MM.1S (cell line): ENCODE data around the gene ITM2C.
A peak's percentile ranks its signal among the peaks of the same experiment; 100 is the strongest.

ENCODE experiments used
- DNase-seq: peaks from one replicate; pipeline ENCODE4 v3.0.0-alpha.2; 2015
- H2AFZ ChIP-seq: fragments of 300-600 bp; sonication (generic); 2 replicates; pipeline ENCODE4 v1.6.0; 2016; ENCODE audit warnings: antibody characterized with exemption, low read length
- H3F3A ChIP-seq: fragments of 300-600 bp; sonication (generic); 2 replicates; pipeline ENCODE4 v1.6.1; 2016; ENCODE audit warnings: mild to moderate bottlenecking, antibody characterized with exemption, low read length, moderate library complexity, mixed read lengths; ENCODE audit not compliant: insufficient read depth
- H3K27ac ChIP-seq: fragments of 300-600 bp; sonication (generic); 2 replicates; pipeline ENCODE4 v1.5.1; 2016; ENCODE audit warnings: mild to moderate bottlenecking, low read length
- H3K27me3 ChIP-seq: fragments of 300-600 bp; sonication (generic); replicated peaks from 2 replicates; pipeline ENCODE4 v1.6.0; 2016; ENCODE audit warnings: low read length; ENCODE audit not compliant: insufficient read depth
- H3K36me3 ChIP-seq: fragments of 300-600 bp; sonication (generic); replicated peaks from 2 replicates; pipeline ENCODE4 v1.6.1; 2016; ENCODE audit warnings: mild to moderate bottlenecking, low read length, mixed read lengths; ENCODE audit not compliant: insufficient read depth
- H3K4me1 ChIP-seq: fragments of 300-600 bp; sonication (generic); 2 replicates; pipeline ENCODE4 v1.6.1; 2016; ENCODE audit warnings: low read length, mixed read lengths
- H3K4me2 ChIP-seq: fragments of 300-600 bp; sonication (generic); 2 replicates; pipeline ENCODE4 v1.6.0; 2016; ENCODE audit warnings: low read depth, low read length
- H3K4me3 ChIP-seq: fragments of 300-600 bp; sonication (generic); 2 replicates; pipeline ENCODE4 v1.5.1; 2016; ENCODE audit warnings: low read length, mixed read lengths
- H3K79me2 ChIP-seq: fragments of 300-600 bp; sonication (generic); 2 replicates; pipeline ENCODE4 v1.6.1; 2016; ENCODE audit warnings: mixed run types, low read length, mixed read lengths
- H3K9ac ChIP-seq: fragments of 300-600 bp; sonication (generic); 2 replicates; pipeline ENCODE4 v1.6.1; 2016; ENCODE audit warnings: low read length, mixed read lengths
- H3K9me2 ChIP-seq: fragments of 300-600 bp; sonication (generic); replicated peaks from 2 replicates; pipeline ENCODE4 v1.6.1; 2016; ENCODE audit warnings: mild to moderate bottlenecking, low read length, mixed read lengths; ENCODE audit not compliant: insufficient read depth
- H3K9me3 ChIP-seq: fragments of 300-600 bp; sonication (generic); replicated peaks from 2 replicates; pipeline ENCODE4 v1.6.1; 2016; ENCODE audit warnings: mild to moderate bottlenecking, low read length, mixed read lengths; ENCODE audit not compliant: insufficient read depth
- H4K20me1 ChIP-seq: fragments of 300-600 bp; sonication (generic); 2 replicates; pipeline ENCODE4 v1.6.1; 2016; ENCODE audit warnings: mild to moderate bottlenecking, low read length, moderate library complexity, mixed read lengths; ENCODE audit not compliant: insufficient read depth
- EZH2 ChIP-seq: fragments of 300-600 bp; sonication (generic); optimal IDR thresholded peaks from 2 replicates; pipeline ENCODE3; 2017; ENCODE audit warnings: low read depth, mild to moderate bottlenecking, antibody characterized with exemption, low read length, mixed read lengths
- EZH2phosphoT487 ChIP-seq: fragments of 300-600 bp; sonication (generic); IDR thresholded peaks from 2 replicates; pipeline ENCODE4 v1.6.1; 2018; ENCODE audit warnings: antibody characterized with exemption, low read length
- TF ChIP-seq, protein P1 (sequence below): fragments of 300-600 bp; sonication (generic); IDR thresholded peaks from 2 replicates; pipeline ENCODE4 v1.5.1; 2016; ENCODE audit warnings: antibody characterized with exemption, low read length, mixed read lengths

The ITM2C gene

DNA sequence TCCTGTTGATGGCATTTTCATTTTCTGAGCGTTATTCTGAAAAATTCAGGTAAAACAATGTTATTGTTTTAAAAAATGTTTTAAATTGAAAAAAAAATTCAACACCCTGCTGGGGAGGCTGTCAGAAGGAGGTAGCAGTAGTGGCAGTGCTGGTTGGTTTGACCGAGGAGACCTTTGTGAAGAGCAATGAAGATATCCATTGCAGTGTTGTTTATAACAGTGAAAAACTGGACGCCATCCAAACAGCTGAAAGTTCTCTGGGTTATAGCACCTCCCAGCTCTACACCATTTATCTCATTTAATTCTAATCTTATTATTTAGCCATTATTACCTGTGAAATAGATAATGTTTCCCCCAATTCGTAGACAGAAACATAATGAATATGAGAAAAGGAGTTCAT is 12.6 kb upstream of the ITM2C start:
- Histone ChIP-seq H3K36me3 (no peaks in the 10 kb centered on the region), H4K20me1 (no peaks in the 10 kb centered on the region), H3F3A (no peaks in the 10 kb centered on the region), H3K9ac (no peak overlapping the region), H3K79me2 (no peaks in the 10 kb centered on the region), H2AFZ (no peak overlapping the region), H3K27ac (no peak overlapping the region), H3K4me2 (no peak overlapping the region), H3K4me3 (no peak overlapping the region), H3K27me3 (no peaks in the 10 kb centered on the region), H3K9me3 (no peaks in the 10 kb centered on the region), H3K4me1 (0 out of 2 replicates have a peak, but pooled peaks cover 5% of the 10 kb centered on the region), H3K9me2 (no peaks in the 10 kb centered on the region)
- TF ChIP-seq EZH2: no peak
- TF ChIP-seq, protein P1, sequence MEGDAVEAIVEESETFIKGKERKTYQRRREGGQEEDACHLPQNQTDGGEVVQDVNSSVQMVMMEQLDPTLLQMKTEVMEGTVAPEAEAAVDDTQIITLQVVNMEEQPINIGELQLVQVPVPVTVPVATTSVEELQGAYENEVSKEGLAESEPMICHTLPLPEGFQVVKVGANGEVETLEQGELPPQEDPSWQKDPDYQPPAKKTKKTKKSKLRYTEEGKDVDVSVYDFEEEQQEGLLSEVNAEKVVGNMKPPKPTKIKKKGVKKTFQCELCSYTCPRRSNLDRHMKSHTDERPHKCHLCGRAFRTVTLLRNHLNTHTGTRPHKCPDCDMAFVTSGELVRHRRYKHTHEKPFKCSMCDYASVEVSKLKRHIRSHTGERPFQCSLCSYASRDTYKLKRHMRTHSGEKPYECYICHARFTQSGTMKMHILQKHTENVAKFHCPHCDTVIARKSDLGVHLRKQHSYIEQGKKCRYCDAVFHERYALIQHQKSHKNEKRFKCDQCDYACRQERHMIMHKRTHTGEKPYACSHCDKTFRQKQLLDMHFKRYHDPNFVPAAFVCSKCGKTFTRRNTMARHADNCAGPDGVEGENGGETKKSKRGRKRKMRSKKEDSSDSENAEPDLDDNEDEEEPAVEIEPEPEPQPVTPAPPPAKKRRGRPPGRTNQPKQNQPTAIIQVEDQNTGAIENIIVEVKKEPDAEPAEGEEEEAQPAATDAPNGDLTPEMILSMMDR: no peak
- no peak for TF ChIP-seq EZH2phosphoT487
- DNase-seq: no peak

DNA sequence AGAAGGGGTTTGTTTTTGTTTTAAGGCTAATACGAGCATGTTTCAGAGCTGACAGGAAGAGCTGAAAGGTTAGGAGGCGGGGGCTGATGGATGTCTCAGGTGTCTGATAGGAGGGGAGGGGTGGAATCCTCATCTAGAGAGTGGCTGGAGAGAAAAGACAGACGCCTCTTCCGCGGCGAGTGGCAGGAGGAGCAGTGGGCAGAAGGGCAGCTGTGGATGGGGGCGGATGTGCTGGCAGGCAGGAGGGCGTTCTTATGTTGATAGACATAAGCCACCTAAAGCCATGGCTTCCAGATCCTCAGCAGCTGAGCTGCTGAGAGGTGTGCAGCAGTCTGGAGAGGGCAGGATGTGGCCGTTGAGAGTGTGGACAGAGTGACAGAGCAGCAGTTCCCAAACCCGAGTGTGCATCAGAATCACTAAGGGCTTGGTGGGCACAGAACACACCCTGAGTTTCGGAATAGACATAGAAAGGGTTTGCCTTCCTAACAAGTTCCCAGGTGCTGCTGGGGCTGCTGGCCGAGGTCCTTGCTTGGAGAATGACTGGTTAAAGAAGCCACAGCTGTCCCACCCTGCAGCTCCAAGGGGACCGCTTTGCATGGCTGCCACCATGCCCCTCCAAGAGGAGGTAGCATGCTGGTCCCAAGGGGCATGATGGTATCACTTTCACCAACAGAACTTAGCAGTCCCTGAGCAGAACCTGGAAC is 3.0 kb upstream of the ITM2C start:
- peak; percentile 80 for DNase-seq
- Histone ChIP-seq H2AFZ (peak overlapping the region; percentile 83), H3K36me3 (no peaks in the 10 kb centered on the region), H3K27me3 (no peaks in the 10 kb centered on the region), H3K4me2 (peak overlapping the region; percentile 83), H3K9me2 (no peaks in the 10 kb centered on the region), H3K4me3 (peak overlapping the region; percentile 27; the same call in 1 of the 2 replicates), H3F3A (peaks cover 14% of the 10 kb centered on the region), H3K79me2 (peaks cover 24% of the 10 kb centered on the region), H3K27ac (peak overlapping the region; percentile 23; the same call in 1 of the 2 replicates), H4K20me1 (no peaks in the 10 kb centered on the region), H3K4me1 (peaks cover 13% of the 10 kb centered on the region), H3K9me3 (no peaks in the 10 kb centered on the region), H3K9ac (peak overlapping the region; percentile 24; the same call in 1 of the 2 replicates)
- TF ChIP-seq EZH2phosphoT487 (no peak), EZH2 (no peak)
- TF ChIP-seq, protein P1: no peak

DNA sequence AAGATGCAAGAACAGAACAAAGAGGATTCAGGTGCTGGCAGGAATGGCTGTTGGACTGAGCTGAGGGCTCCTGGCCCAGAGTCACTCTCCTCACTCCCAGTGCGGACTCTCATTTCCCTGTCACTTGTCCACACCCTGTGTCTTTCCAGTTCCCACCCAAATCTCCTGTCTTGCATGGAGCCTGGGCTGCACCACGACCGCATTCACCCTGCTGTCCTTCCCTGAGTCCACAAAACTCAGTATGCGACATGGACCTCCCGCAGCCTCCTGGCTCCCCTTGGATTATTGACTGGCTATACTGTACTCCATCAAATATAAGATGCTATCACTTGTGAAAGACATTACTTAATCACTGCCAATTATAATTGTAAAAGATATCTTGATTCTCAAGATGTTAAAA is 2.5 kb upstream of the ITM2C start:
- Histone ChIP-seq H3K9ac (no peak overlapping the region), H3K4me1 (peaks cover 16% of the 10 kb centered on the region), H3F3A (peaks cover 19% of the 10 kb centered on the region), H3K27ac (no peak overlapping the region; the same call in 1 of the 2 replicates), H3K36me3 (no peaks in the 10 kb centered on the region), H3K4me2 (no peak overlapping the region), H3K9me3 (no peaks in the 10 kb centered on the region), H3K79me2 (peaks cover 30% of the 10 kb centered on the region), H3K4me3 (no peak overlapping the region), H3K9me2 (no peaks in the 10 kb centered on the region), H3K27me3 (no peaks in the 10 kb centered on the region), H4K20me1 (no peaks in the 10 kb centered on the region), H2AFZ (no peak overlapping the region)
- TF ChIP-seq EZH2phosphoT487: no peak
- DNase-seq: no peak

DNA sequence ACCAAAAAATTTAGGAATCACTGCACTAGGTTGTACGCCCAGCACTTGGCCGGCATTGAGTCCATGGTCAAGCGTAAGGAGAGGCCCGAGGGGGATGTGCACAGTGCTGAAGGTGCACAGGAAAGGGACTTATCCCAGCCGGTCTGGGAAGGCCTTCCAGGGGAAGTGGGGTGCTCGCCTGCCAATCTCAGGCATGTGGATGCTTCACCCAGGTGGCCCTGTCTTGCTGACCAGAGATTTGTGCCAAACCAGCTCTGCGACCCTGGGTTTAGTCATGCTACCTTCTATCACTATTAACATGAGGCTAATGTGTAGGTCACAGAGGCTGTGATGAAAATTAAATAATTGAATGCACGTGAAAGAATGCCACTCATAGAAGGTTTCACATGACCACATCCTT is 1.7 kb upstream of the ITM2C start:
- H3K9me2 ChIP-seq: no peaks in the 10 kb centered on the region
- no peak overlapping the region for H3K9ac ChIP-seq
- no peak overlapping the region for H3K4me2 ChIP-seq
- no peaks in the 10 kb centered on the region for H3K36me3 ChIP-seq
- H2AFZ ChIP-seq: no peak overlapping the region
- no peak for DNase-seq
- H3K27ac ChIP-seq: no peak overlapping the region
- H3K4me3 ChIP-seq: no peak overlapping the region
- no peaks in the 10 kb centered on the region for H3K27me3 ChIP-seq
- peaks cover 27% of the 10 kb centered on the region for H3F3A ChIP-seq
- peaks cover 36% of the 10 kb centered on the region for H3K79me2 ChIP-seq
- TF ChIP-seq, protein P1: no peak
- TF ChIP-seq EZH2phosphoT487 (no peak), EZH2 (no peak)
- H4K20me1 ChIP-seq: no peaks in the 10 kb centered on the region
- peaks cover 16% of the 10 kb centered on the region for H3K4me1 ChIP-seq
- H3K9me3 ChIP-seq: no peaks in the 10 kb centered on the region
